Measurements from ENCODE around the gene PTMS.

GRCh38 chr12:6820166-6820565 lies 54.0 kb downstream of the PTMS start:
- TF ChIP-seq, protein P1, sequence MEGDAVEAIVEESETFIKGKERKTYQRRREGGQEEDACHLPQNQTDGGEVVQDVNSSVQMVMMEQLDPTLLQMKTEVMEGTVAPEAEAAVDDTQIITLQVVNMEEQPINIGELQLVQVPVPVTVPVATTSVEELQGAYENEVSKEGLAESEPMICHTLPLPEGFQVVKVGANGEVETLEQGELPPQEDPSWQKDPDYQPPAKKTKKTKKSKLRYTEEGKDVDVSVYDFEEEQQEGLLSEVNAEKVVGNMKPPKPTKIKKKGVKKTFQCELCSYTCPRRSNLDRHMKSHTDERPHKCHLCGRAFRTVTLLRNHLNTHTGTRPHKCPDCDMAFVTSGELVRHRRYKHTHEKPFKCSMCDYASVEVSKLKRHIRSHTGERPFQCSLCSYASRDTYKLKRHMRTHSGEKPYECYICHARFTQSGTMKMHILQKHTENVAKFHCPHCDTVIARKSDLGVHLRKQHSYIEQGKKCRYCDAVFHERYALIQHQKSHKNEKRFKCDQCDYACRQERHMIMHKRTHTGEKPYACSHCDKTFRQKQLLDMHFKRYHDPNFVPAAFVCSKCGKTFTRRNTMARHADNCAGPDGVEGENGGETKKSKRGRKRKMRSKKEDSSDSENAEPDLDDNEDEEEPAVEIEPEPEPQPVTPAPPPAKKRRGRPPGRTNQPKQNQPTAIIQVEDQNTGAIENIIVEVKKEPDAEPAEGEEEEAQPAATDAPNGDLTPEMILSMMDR (IDR thresholded peaks at IDR 0.05; ENCODE audit: low read depth, low read length): no peak
- no peak for TF ChIP-seq EZH2phosphoT487 (IDR thresholded peaks at IDR 0.05; ENCODE audit: low read depth)
